ENCODE data around the gene MAP3K2.

- TF ChIP-seq, protein P1, sequence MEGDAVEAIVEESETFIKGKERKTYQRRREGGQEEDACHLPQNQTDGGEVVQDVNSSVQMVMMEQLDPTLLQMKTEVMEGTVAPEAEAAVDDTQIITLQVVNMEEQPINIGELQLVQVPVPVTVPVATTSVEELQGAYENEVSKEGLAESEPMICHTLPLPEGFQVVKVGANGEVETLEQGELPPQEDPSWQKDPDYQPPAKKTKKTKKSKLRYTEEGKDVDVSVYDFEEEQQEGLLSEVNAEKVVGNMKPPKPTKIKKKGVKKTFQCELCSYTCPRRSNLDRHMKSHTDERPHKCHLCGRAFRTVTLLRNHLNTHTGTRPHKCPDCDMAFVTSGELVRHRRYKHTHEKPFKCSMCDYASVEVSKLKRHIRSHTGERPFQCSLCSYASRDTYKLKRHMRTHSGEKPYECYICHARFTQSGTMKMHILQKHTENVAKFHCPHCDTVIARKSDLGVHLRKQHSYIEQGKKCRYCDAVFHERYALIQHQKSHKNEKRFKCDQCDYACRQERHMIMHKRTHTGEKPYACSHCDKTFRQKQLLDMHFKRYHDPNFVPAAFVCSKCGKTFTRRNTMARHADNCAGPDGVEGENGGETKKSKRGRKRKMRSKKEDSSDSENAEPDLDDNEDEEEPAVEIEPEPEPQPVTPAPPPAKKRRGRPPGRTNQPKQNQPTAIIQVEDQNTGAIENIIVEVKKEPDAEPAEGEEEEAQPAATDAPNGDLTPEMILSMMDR (IDR thresholded peaks at IDR 0.05) = no peak
- TF ChIP-seq POLR2A (IDR thresholded peaks at IDR 0.05) = no peak
Measured at GRCh38 chr2:127342101-127342500, 45.7 kb downstream of the MAP3K2 start.
